HCT116 (cell line): ENCODE measurements around the gene ATP7B. TPM values are rescaled to one million over a fixed set of nuclear protein-coding genes. Genes with fewer than 3 reads are reported as not detected.

Source experiments
- ATAC-seq: fragments of 200-7000 bp; cut with Tn5 transposase; 2 replicates; pipeline ENCODE4 v1.9.1; 2020; ENCODE audit warnings: mild to moderate bottlenecking, moderate library complexity
- BruUV-seq: library from RNA; stranded (reverse); fragments of 400-500 nt; replicated peaks from 2 replicates; lab custom pipeline; 2021; lab: Mats Ljungman, UMichigan
- CTCF ChIA-PET: fragments of 300-600 bp; sonication (Branson Sonifier 250); formaldehyde crosslinking; loops from one replicate; lab custom pipeline; 2021; ENCODE audit warnings: antibody characterized with exemption; lab: Charles Lee
- POLR2A ChIA-PET: fragments of 300-600, 350-600 bp; sonication (Branson Sonifier 250); formaldehyde crosslinking; loops from one replicate; lab custom pipeline; 2021; ENCODE audit warnings: antibody characterized with exemption; lab: Charles Lee
- RAD21 ChIA-PET, 2 experiments: fragments of 300-600 bp; sonication (Branson Sonifier 250); formaldehyde crosslinking; loops; one replicate each; lab custom pipeline; 2023; ENCODE audit warnings: low total read pairs in 2 of 2; ENCODE audit not compliant: uncharacterized antibody in 2 of 2, unreplicated experiment in 2 of 2, low non-redundant PET in 1 of 2; lab: Charles Lee
- DNase-seq: peaks from one replicate; pipeline ENCODE4 v3.0.0-alpha.2; 2010; ENCODE audit warnings: low read depth, low spot score
- H2AFZ ChIP-seq: fragments of 200-600 bp; shearing (Covaris generic), sonication (generic); 2 replicates; pipeline ENCODE4 v1.6.1; 2017; ENCODE audit warnings: low read depth, mixed run types, mixed read lengths, antibody characterized with exemption, low read length; ENCODE audit not compliant: poor library complexity, severe bottlenecking
- H3K27ac ChIP-seq: 2 replicates; pipeline ENCODE4 v1.5.1; 2012; ENCODE audit warnings: low read depth, low read length
- H3K27me3 ChIP-seq: fragments of 200-600 bp; sonication (generic); 2 replicates; pipeline ENCODE4 v1.6.1; 2016; ENCODE audit warnings: mixed run types, low read length, mixed read lengths; ENCODE audit not compliant: insufficient read depth
- H3K36me3 ChIP-seq, 2 experiments: fragments of 200-500 bp in 1 of 2; fragments of 200-600 bp in 1 of 2; sonication (Bioruptor generic) in 1 of 2; sonication (generic) in 1 of 2; 2 replicates each; pipeline versions ENCODE4 v1.5.1 to v1.6.1; 2014 to 2016; ENCODE audit warnings: low read length in 2 of 2, inconsistent platforms in 1 of 2, mixed read lengths in 1 of 2, mixed run types in 1 of 2; ENCODE audit not compliant: insufficient read depth in 2 of 2, control insufficient read depth in 1 of 2
- H3K4me1 ChIP-seq, 2 experiments: fragments of 200-600 bp in 1 of 2; sonication (generic) in 1 of 2; 2 replicates each; pipeline versions ENCODE4 v1.5.1 to v1.6.1; 2012 to 2017; ENCODE audit warnings: low read length in 2 of 2, inconsistent platforms in 1 of 2, mild to moderate bottlenecking in 1 of 2, mixed read lengths in 1 of 2, mixed run types in 1 of 2, moderate library complexity in 1 of 2; ENCODE audit not compliant: insufficient read depth in 2 of 2, control insufficient read depth in 1 of 2
- H3K4me2 ChIP-seq: fragments of 200-600 bp; sonication (generic); 2 replicates; pipeline ENCODE4 v1.6.1; 2017; ENCODE audit warnings: mixed run types, low read length, mixed read lengths
- H3K4me3 ChIP-seq, 2 experiments: fragments of 200-600 bp in 1 of 2; sonication (generic) in 1 of 2; replicated peaks in 1 of 2; 2 replicates each; pipeline ENCODE4 v1.5.1; 2011 to 2016; ENCODE audit warnings: low read length in 2 of 2, control low read depth in 1 of 2, low read depth in 1 of 2, mild to moderate bottlenecking in 1 of 2, mixed read lengths in 1 of 2, mixed run types in 1 of 2
- H3K79me2 ChIP-seq: fragments of 200-600 bp; sonication (generic); 2 replicates; pipeline ENCODE4 v1.6.1; 2017; ENCODE audit warnings: mild to moderate bottlenecking, mixed run types, low read length, moderate library complexity, mixed read lengths; ENCODE audit not compliant: insufficient read depth
- H3K9ac ChIP-seq: fragments of 200-600 bp; sonication (generic); 2 replicates; pipeline ENCODE4 v1.6.1; 2016; ENCODE audit warnings: low read length, mixed read lengths
- H3K9me2 ChIP-seq: fragments of 200-600 bp; sonication (generic), shearing (Covaris generic); 2 replicates; pipeline ENCODE4 v1.6.1; 2017; ENCODE audit warnings: mixed run types, mild to moderate bottlenecking, moderate library complexity; ENCODE audit not compliant: insufficient read depth
- H3K9me3 ChIP-seq, 2 experiments: fragments of 200-500 bp in 1 of 2; fragments of 200-600 bp in 1 of 2; sonication (Bioruptor generic) in 1 of 2; sonication (generic) in 1 of 2; 2 replicates each; pipeline ENCODE4 v1.6.1; 2014 to 2017; ENCODE audit warnings: low read length in 2 of 2, mixed read lengths in 2 of 2, inconsistent platforms in 1 of 2, low read depth in 1 of 2, mild to moderate bottlenecking in 1 of 2, mixed run types in 1 of 2, moderate library complexity in 1 of 2; ENCODE audit not compliant: control insufficient read depth in 1 of 2, insufficient read depth in 1 of 2
- H4K20me1 ChIP-seq: fragments of 200-600 bp; sonication (generic), shearing (Covaris generic); 2 replicates; pipeline ENCODE4 v1.6.1; 2017; ENCODE audit warnings: mixed run types, mild to moderate bottlenecking, moderate library complexity; ENCODE audit not compliant: insufficient read depth
- ATF3 ChIP-seq: IDR thresholded peaks from 2 replicates; pipeline ENCODE4 v1.6.1; 2012
- CBX3 ChIP-seq: IDR thresholded peaks from 2 replicates; pipeline ENCODE4 v1.6.1; 2012; ENCODE audit warnings: low read depth
- CTCF ChIP-seq, 3 experiments: fragments of 200-600 bp in 1 of 3; sonication (generic) in 1 of 3; IDR thresholded peaks in 2 of 3; conservative IDR thresholded peaks in 1 of 3; 2 replicates each; pipeline ENCODE4 v1.5.1; 2012 to 2017; ENCODE audit warnings: low read depth in 2 of 3, low read length in 2 of 3, antibody characterized with exemption in 1 of 3, borderline replicate concordance in 1 of 3, control low read depth in 1 of 3, mild to moderate bottlenecking in 1 of 3, mixed read lengths in 1 of 3, mixed run types in 1 of 3, moderate library complexity in 1 of 3; ENCODE audit not compliant: insufficient read depth in 1 of 3
- ELF1 ChIP-seq: IDR thresholded peaks from 2 replicates; pipeline ENCODE4 v1.6.1; 2012; ENCODE audit warnings: low read depth, borderline replicate concordance
- MAX ChIP-seq: IDR thresholded peaks from 2 replicates; pipeline ENCODE4 v1.6.1; 2012
- SIN3A ChIP-seq: IDR thresholded peaks from 2 replicates; pipeline ENCODE4 v1.6.1; 2012; ENCODE audit warnings: low read depth
- intact Hi-C: fragments of 100-400 bp; cut with micrococcal nuclease; formaldehyde crosslinking; loops from 2 replicates; pipeline ENCODE4 v1.10.0; 2022
- total RNA-seq: library from RNA; stranded (reverse); gene quantifications from one replicate; pipeline ENCODE4 v1.2.1, GENCODE V29; 2021; ENCODE audit not compliant: unreplicated experiment

The ATP7B gene
- total RNA-seq, 1 experiment from 2014 or later = 10.3 TPM

- no peak for TF ChIP-seq SIN3A
- no peak for TF ChIP-seq CBX3
- no peak for TF ChIP-seq MAX
- no peak for TF ChIP-seq CTCF (IDR thresholded peaks at IDR 0.05 in 2 of 3, conservative IDR thresholded peaks at IDR 0.05 in 1 of 3; ENCODE audit: borderline replicate concordance in 1 of 3, insufficient read depth in 1 of 3, low read depth in 2 of 3, low read length in 2 of 3)
- no peak for TF ChIP-seq ELF1
- no peak for TF ChIP-seq ATF3
- ChIA-PET RAD21 (no interaction called here), POLR2A (no interaction called here), CTCF (no interaction called here)
- no TSS peak for BruUV-seq
- Histone ChIP-seq H4K20me1 (no peaks in the 10 kb centered on the region), H3K79me2 (no peaks in the 10 kb centered on the region), H3K4me2 (no peak overlapping the region), H3K9me3 (no peaks in the 10 kb centered on the region), H3K4me1 (no peaks in the 10 kb centered on the region), H3K9me2 (no peaks in the 10 kb centered on the region), H2AFZ (no peak overlapping the region), H3K4me3 (no peak overlapping the region), H3K9ac (no peak overlapping the region), H3K27me3 (no peaks in the 10 kb centered on the region), H3K36me3 (no peaks in the 10 kb centered on the region), H3K27ac (no peak overlapping the region)
- DNase-seq (no peak), ATAC-seq (no peak)
- intact Hi-C loops = no loop called here
Measured at GRCh38 chr13:51971520-51972426, 39.5 kb downstream of the ATP7B start.
